ENCODE results near the gene KRTAP10-7.

KRTAP10-7 gene

DNA sequence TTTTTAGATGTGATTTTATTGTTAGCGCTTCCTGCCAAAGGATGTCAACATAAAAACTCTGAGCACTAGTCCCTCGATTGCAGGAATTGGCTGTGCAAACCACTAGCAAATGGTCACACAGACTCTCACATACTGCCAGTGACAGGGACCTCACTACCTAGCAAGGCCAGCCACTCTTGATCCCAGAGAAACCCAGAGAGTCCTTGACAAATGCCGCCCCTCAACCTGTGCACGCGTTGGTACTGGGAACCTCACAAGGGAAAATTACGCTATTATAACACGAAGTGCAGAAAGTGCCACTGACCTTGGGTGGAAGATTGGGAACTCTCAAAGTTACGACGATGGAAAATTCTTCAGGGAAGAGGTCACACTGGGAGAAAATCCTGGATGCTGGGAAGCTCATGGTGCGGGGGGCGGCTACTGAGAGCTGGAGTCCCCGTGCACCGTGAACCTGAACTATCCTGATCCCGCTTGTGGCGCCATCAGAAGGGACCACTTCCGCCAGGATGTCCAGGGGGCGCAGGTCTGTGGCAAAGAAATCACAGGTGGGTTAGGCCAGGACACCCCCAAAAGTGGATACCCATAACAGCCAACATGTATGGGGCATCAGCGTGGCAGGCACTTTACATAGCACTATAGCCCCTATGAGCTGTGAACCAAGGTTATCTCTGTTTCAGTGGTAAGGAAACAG lies 32.8 kb upstream of the KRTAP10-7 start:
- H3K9me3 ChIP-seq (ENCODE audit: insufficient read depth, low read length): no peaks in the 10 kb centered on the region
- H4K20me1 ChIP-seq (ENCODE audit: low read depth, low read length): no peaks in the 10 kb centered on the region
- H3K9me2 ChIP-seq (replicated peaks; ENCODE audit: insufficient read depth, low read length): no peaks in the 10 kb centered on the region
- H3F3A ChIP-seq (ENCODE audit: insufficient read depth): no peaks in the 10 kb centered on the region
- H3K79me2 ChIP-seq (ENCODE audit: insufficient read depth, low read length): no peaks in the 10 kb centered on the region
- H3K27me3 ChIP-seq (ENCODE audit: low read length): no peaks in the 10 kb centered on the region
- no peak overlapping the region for H3K27ac ChIP-seq (ENCODE audit: low read depth, low read length)
- TF ChIP-seq, protein P1, sequence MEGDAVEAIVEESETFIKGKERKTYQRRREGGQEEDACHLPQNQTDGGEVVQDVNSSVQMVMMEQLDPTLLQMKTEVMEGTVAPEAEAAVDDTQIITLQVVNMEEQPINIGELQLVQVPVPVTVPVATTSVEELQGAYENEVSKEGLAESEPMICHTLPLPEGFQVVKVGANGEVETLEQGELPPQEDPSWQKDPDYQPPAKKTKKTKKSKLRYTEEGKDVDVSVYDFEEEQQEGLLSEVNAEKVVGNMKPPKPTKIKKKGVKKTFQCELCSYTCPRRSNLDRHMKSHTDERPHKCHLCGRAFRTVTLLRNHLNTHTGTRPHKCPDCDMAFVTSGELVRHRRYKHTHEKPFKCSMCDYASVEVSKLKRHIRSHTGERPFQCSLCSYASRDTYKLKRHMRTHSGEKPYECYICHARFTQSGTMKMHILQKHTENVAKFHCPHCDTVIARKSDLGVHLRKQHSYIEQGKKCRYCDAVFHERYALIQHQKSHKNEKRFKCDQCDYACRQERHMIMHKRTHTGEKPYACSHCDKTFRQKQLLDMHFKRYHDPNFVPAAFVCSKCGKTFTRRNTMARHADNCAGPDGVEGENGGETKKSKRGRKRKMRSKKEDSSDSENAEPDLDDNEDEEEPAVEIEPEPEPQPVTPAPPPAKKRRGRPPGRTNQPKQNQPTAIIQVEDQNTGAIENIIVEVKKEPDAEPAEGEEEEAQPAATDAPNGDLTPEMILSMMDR (IDR thresholded peaks at IDR 0.05; ENCODE audit: insufficient read depth, low read length, poor library complexity, severe bottlenecking): no peak
- TF ChIP-seq EZH2phosphoT487 (conservative IDR thresholded peaks at IDR 0.05; ENCODE audit: low read length): no peak
- no peak overlapping the region for H3K4me2 ChIP-seq (ENCODE audit: low read depth, low read length, poor library complexity, severe bottlenecking)
- no peak overlapping the region for H3K4me3 ChIP-seq (ENCODE audit: insufficient read depth, low read length, poor library complexity, severe bottlenecking)
- H3K9ac ChIP-seq (ENCODE audit: low read length): no peak overlapping the region
- no peak overlapping the region for H2AFZ ChIP-seq (ENCODE audit: low read depth, low read length, severe bottlenecking)
- no peaks in the 10 kb centered on the region for H3K36me3 ChIP-seq (ENCODE audit: low read length)

DNA sequence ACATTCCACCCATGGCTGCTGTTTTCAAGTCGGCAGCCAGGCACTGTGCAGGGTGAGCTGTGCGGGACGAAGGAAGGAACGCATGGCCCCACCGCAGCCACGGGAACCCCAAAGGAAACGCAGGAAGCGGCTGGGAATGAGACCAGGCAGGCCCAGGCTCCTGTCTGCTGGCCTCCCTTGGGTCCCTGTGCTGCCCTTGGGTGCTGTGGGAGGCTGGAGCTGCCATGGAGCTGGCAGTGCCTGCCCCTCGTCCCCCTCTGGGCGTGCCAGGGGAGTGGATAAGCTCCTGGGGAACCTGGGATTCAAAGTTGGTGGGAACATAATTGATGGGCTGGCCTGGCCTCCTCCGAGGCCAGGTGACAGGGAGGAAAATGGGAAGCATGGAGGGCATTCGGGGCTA lies 32.1 kb upstream of the KRTAP10-7 start:
- H3K9ac ChIP-seq (ENCODE audit: low read length): no peak overlapping the region
- no peaks in the 10 kb centered on the region for H4K20me1 ChIP-seq (ENCODE audit: low read depth, low read length)
- H3K36me3 ChIP-seq (ENCODE audit: low read length): no peaks in the 10 kb centered on the region
- H3K4me2 ChIP-seq (ENCODE audit: low read depth, low read length, poor library complexity, severe bottlenecking): no peak overlapping the region
- no peaks in the 10 kb centered on the region for H3F3A ChIP-seq (ENCODE audit: insufficient read depth)
- no peaks in the 10 kb centered on the region for H3K79me2 ChIP-seq (ENCODE audit: insufficient read depth, low read length)
- H2AFZ ChIP-seq (ENCODE audit: low read depth, low read length, severe bottlenecking): no peak overlapping the region
- H3K27ac ChIP-seq (ENCODE audit: low read depth, low read length): no peak overlapping the region
- no peak overlapping the region for H3K4me3 ChIP-seq (ENCODE audit: insufficient read depth, low read length, poor library complexity, severe bottlenecking)
- no peaks in the 10 kb centered on the region for H3K9me2 ChIP-seq (replicated peaks; ENCODE audit: insufficient read depth, low read length)
- no peaks in the 10 kb centered on the region for H3K27me3 ChIP-seq (ENCODE audit: low read length)
- no peak for TF ChIP-seq EZH2phosphoT487 (conservative IDR thresholded peaks at IDR 0.05; ENCODE audit: low read length)
- TF ChIP-seq, protein P1 (IDR thresholded peaks at IDR 0.05; ENCODE audit: insufficient read depth, low read length, poor library complexity, severe bottlenecking): no peak
- H3K9me3 ChIP-seq (ENCODE audit: insufficient read depth, low read length): no peaks in the 10 kb centered on the region

DNA sequence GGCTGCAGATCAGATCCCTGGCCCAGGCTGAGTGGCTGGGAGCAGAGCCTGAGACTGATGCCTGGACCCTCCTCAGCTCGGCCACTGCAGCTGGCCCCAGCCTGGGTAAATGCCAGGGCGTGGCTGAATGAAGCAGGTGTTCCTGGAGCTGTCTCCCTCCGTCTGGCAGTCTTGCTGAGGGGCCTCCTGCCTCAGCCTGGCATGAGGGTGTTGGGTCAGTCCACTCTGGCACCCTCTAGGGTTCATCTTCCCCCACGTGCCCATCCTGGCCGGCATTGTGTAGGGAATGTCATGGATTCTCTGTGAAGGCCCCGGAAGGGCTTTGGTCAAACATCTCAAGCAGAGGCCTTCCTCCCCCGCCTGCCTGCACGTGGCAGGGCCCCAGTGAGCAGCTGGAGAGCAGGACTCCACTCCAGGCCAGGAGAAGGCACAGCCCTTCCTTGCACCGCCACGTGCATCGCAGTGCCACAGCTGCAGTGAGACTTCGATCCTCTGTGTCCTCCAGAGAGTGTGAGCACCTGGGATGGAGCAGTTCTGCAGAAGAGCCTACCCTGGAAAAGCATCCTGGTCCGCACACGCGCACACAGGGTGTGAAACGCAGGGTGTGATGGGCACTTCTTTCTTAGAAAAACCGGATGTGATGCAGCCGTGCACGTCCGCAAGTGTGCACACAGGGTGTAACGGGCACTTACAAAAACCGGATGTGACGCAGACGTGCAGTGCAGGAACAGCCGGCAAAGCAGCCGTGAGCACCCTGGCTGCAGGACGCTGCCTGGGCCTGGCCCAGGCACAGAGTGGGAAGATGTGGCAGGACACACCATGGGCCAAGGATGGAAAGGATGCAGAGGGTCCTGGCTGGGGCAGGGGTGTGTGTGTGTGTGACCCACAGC lies 31.5 kb upstream of the KRTAP10-7 start:
- no peaks in the 10 kb centered on the region for H3K9me2 ChIP-seq (replicated peaks; ENCODE audit: insufficient read depth, low read length)
- no peaks in the 10 kb centered on the region for H3K36me3 ChIP-seq (ENCODE audit: low read length)
- no peaks in the 10 kb centered on the region for H3K27me3 ChIP-seq (ENCODE audit: low read length)
- H3F3A ChIP-seq (ENCODE audit: insufficient read depth): no peaks in the 10 kb centered on the region
- H3K27ac ChIP-seq (ENCODE audit: low read depth, low read length): no peak overlapping the region
- no peaks in the 10 kb centered on the region for H3K79me2 ChIP-seq (ENCODE audit: insufficient read depth, low read length)
- no peak for TF ChIP-seq EZH2phosphoT487 (conservative IDR thresholded peaks at IDR 0.05; ENCODE audit: low read length)
- TF ChIP-seq, protein P1 (IDR thresholded peaks at IDR 0.05; ENCODE audit: insufficient read depth, low read length, poor library complexity, severe bottlenecking): no peak
- no peak overlapping the region for H2AFZ ChIP-seq (ENCODE audit: low read depth, low read length, severe bottlenecking)
- H3K9ac ChIP-seq (ENCODE audit: low read length): no peak overlapping the region
- no peaks in the 10 kb centered on the region for H3K9me3 ChIP-seq (ENCODE audit: insufficient read depth, low read length)
- no peak overlapping the region for H3K4me2 ChIP-seq (ENCODE audit: low read depth, low read length, poor library complexity, severe bottlenecking)
- no peaks in the 10 kb centered on the region for H4K20me1 ChIP-seq (ENCODE audit: low read depth, low read length)
- H3K4me3 ChIP-seq (ENCODE audit: insufficient read depth, low read length, poor library complexity, severe bottlenecking): no peak overlapping the region
